Adrenal gland (tissue), 5 donors: ENCODE measurements around the gene MGAT5B.

Experiments
- CTCF ChIP-seq, 6 experiments: fragments of 450-650 bp in 4 of 6; fragments of 200-600 bp in 2 of 6; sonication (generic) in 1 of 6; IDR thresholded peaks; 1 replicate in 5 of 6; 2 replicates in 1 of 6; pipeline versions ENCODE4 v1.5.1 to v1.8.0; 2016 to 2021; ENCODE audit warnings: antibody characterized with exemption in 6 of 6, mild to moderate bottlenecking in 2 of 6, moderate library complexity in 1 of 6
- POLR2A ChIP-seq, 2 donors: fragments of 450-650 bp; IDR thresholded peaks; one replicate each; pipeline ENCODE4 v1.6.1; 2017; ENCODE audit warnings: antibody characterized with exemption in 2 of 2, mild to moderate bottlenecking in 2 of 2, moderate library complexity in 1 of 2
- donor health status: DM: no; HTN: no; CAD: no.

GRCh38 chr17:76927577-76927976 is 59.4 kb downstream of the MGAT5B start:
- TF ChIP-seq POLR2A (IDR thresholded peaks at IDR 0.05), result no peak
- no peak for TF ChIP-seq CTCF (IDR thresholded peaks at IDR 0.05)
